T-helper 2 cell treated with Interferon-gamma antibody and Interleukin-4, amounts not matched to agents 5 μg/mL and 100 μg/mL, for 36 hours (primary cell): ENCODE results near the gene GGA2.
"Not testable (repeated sequence)": the region's sequence is repeated elsewhere in the genome, so short reads cannot be mapped to it uniquely, and the experiment has no call there.

Experiments used
- DNase-seq: peaks from one replicate; pipeline ENCODE4 v3.0.0; 2021; ENCODE audit warnings: low spot score
- H3K27ac Mint-ChIP-seq: one replicate; pipeline ENCODE4 v1.8.0; 2021; ENCODE audit warnings: mild to moderate bottlenecking, mixed read lengths
- H3K27me3 Mint-ChIP-seq: one replicate; pipeline ENCODE4 v1.8.0; 2021; ENCODE audit warnings: low read depth, mixed read lengths
- H3K36me3 Mint-ChIP-seq: one replicate; pipeline ENCODE4 v1.8.0; 2021; ENCODE audit warnings: low read depth, mixed read lengths
- H3K4me1 Mint-ChIP-seq: one replicate; pipeline ENCODE4 v1.8.0; 2021; ENCODE audit warnings: low read depth, mixed read lengths
- H3K4me3 Mint-ChIP-seq: one replicate; pipeline ENCODE4 v1.8.0; 2022; ENCODE audit warnings: mild to moderate bottlenecking, moderate library complexity, mixed read lengths
- H3K9me3 Mint-ChIP-seq: one replicate; pipeline ENCODE4 v1.8.0; 2021; ENCODE audit warnings: mixed read lengths

The GGA2 gene, protein sequence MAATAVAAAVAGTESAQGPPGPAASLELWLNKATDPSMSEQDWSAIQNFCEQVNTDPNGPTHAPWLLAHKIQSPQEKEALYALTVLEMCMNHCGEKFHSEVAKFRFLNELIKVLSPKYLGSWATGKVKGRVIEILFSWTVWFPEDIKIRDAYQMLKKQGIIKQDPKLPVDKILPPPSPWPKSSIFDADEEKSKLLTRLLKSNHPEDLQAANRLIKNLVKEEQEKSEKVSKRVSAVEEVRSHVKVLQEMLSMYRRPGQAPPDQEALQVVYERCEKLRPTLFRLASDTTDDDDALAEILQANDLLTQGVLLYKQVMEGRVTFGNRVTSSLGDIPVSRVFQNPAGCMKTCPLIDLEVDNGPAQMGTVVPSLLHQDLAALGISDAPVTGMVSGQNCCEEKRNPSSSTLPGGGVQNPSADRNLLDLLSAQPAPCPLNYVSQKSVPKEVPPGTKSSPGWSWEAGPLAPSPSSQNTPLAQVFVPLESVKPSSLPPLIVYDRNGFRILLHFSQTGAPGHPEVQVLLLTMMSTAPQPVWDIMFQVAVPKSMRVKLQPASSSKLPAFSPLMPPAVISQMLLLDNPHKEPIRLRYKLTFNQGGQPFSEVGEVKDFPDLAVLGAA

GRCh38 chr16:23510164-23510914 is at the start of gene GGA2:
GGA2 (minus strand) TSS chr16:23510494; CDS start chr16:23510411, 83 bp downstream.
- Mint-ChIP-seq H3K4me1 (peaks cover 58% of the 10 kb centered on the region), H3K27ac (peak within 1 kb of the TSS; percentile 95), H3K4me3 (peak within 1 kb of the TSS; percentile 87), H3K9me3 (peaks cover 5% of the 10 kb centered on the region), H3K36me3 (peaks cover 34% of the 10 kb centered on the region), H3K27me3 (no peaks in the 10 kb centered on the region)
- DNase-seq: peak; percentile 79

DNA sequence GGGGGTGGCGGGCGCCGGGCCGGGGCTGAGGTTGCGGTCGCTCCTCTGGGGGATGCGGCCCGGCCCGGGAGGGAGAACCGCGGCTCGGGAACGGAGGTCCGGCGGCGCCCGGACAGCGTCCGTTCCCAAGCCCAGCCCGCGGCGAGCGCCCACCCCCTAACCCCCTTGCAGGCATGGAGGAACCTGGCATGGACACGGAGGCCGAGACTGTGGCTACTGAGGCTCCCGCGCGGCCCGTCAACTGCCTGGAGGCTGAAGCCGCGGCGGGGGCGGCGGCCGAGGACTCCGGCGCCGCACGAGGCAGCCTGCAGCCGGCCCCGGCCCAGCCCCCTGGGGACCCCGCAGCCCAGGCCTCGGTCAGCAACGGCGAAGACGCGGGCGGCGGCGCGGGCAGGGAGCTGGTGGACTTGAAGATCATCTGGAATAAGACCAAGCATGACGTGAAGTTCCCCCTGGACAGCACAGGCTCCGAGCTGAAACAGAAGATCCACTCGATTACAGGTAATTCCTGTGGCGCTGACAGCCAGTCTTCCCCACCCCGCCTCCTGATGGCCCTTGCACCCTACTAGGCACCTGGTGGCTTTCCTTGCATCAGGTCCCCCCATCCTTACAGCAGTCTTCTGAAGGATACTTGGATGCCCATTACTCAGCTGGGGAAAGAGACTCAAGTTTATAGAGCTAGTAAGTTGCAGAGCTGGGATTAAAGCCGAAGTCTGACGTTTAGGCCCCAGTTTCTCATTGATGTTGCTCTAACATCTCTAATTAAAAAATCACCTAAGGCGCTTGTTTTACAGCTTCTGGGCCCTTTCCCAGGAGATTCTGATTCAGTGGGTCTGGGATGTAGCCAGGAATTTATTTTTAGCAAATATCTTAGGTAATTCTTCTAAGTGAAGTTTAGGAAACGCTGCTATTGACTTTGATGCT is 47.7 kb upstream of the GGA2 start:
- peaks cover 23% of the 10 kb centered on the region for H3K4me1 Mint-ChIP-seq
- DNase-seq: no peak
- H3K36me3 Mint-ChIP-seq: peaks cover 31% of the 10 kb centered on the region
- no peaks in the 10 kb centered on the region for H3K9me3 Mint-ChIP-seq
- peak overlapping the region; percentile 90 for H3K4me3 Mint-ChIP-seq
- no peaks in the 10 kb centered on the region for H3K27me3 Mint-ChIP-seq
- peak overlapping the region; percentile 86 for H3K27ac Mint-ChIP-seq

GRCh38 chr16:23556881-23557778 is 46.8 kb upstream of the GGA2 start, which contains the start of the genes EARS2 and UBFD1:
EARS2 (minus strand) TSS chr16:23557350; CDS start chr16:23557343, 7 bp downstream.
UBFD1 (plus strand) TSS chr16:23557727; CDS start chr16:23557743, 16 bp downstream.
- H3K4me3 Mint-ChIP-seq: peak within 1 kb of the TSS; percentile 90
- H3K27me3 Mint-ChIP-seq: no peaks in the 10 kb centered on the region
- H3K4me1 Mint-ChIP-seq: peaks cover 23% of the 10 kb centered on the region
- H3K9me3 Mint-ChIP-seq: no peaks in the 10 kb centered on the region
- H3K27ac Mint-ChIP-seq: peak within 1 kb of the TSS; percentile 86
- H3K36me3 Mint-ChIP-seq: peaks cover 24% of the 10 kb centered on the region
- peak; percentile 99 for DNase-seq

DNA sequence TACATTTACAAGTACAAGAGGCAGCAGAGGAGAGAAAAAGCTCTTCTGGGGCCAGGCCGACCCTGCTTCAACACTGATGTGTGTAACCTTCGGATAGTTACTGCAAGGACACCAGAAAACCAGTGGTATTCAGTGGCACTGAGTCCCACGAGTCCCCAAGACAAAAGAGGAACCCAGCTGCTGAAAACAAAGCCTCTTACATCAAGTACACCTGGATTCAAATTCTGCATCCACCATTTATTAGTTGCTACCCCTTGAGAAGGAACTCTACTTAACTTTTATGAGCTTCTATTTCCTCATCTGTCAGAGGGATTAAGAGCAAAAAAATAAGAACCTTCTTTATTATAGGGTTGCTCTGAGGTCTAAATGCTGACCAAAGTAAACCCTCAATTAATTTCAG is 44.2 kb upstream of the GGA2 start:
- Mint-ChIP-seq H3K27ac (no peak overlapping the region), H3K27me3 (no peaks in the 10 kb centered on the region), H3K36me3 (peaks cover 19% of the 10 kb centered on the region), H3K4me1 (peaks cover 14% of the 10 kb centered on the region), H3K4me3 (no peak overlapping the region), H3K9me3 (no peaks in the 10 kb centered on the region)
- DNase-seq: no peak

GRCh38 chr16:23552161-23552560 is 41.9 kb upstream of the GGA2 start:
- Mint-ChIP-seq H3K27ac (no peak overlapping the region), H3K9me3 (no peaks in the 10 kb centered on the region)

GRCh38 chr16:23549938-23550337 is 39.6 kb upstream of the GGA2 start:
- Mint-ChIP-seq H3K4me3 (no peak overlapping the region), H3K36me3 (peaks cover 23% of the 10 kb centered on the region), H3K9me3 (no peaks in the 10 kb centered on the region), H3K27me3 (no peaks in the 10 kb centered on the region), H3K4me1 (no peaks in the 10 kb centered on the region), H3K27ac (no peak overlapping the region)
- DNase-seq: no peak

More at GRCh38 chr16:23552161-23552560, 41.9 kb upstream of the GGA2 start:
- peaks cover 8% of the 10 kb centered on the region for H3K4me1 Mint-ChIP-seq
- H3K27me3 Mint-ChIP-seq: no peaks in the 10 kb centered on the region
- peaks cover 20% of the 10 kb centered on the region for H3K36me3 Mint-ChIP-seq
- no peak for DNase-seq
- H3K4me3 Mint-ChIP-seq: no peak overlapping the region

- H3K36me3 Mint-ChIP-seq: peaks cover 17% of the 10 kb centered on the region
Observed at GRCh38 chr16:23544436-23544835, 34.1 kb upstream of the GGA2 start.

GRCh38 chr16:23540817-23541178 is 30.5 kb upstream of the GGA2 start:
- H3K27me3 Mint-ChIP-seq, H3K4me1 Mint-ChIP-seq, DNase-seq, H3K27ac Mint-ChIP-seq, H3K4me3 Mint-ChIP-seq, H3K9me3 Mint-ChIP-seq: not testable (repeated sequence)
- H3K36me3 Mint-ChIP-seq: peaks cover 12% of the 10 kb centered on the region

More at GRCh38 chr16:23544436-23544835, 34.1 kb upstream of the GGA2 start:
- Mint-ChIP-seq H3K4me3 (no peak overlapping the region), H3K27ac (no peak overlapping the region), H3K27me3 (no peaks in the 10 kb centered on the region), H3K4me1 (no peaks in the 10 kb centered on the region), H3K9me3 (no peaks in the 10 kb centered on the region)
- no peak for DNase-seq

GRCh38 chr16:23539984-23540816 is 29.9 kb upstream of the GGA2 start:
- Mint-ChIP-seq H3K9me3 (no peaks in the 10 kb centered on the region), H3K36me3 (peaks cover 12% of the 10 kb centered on the region), H3K4me3 (no peak overlapping the region), H3K27ac (no peak overlapping the region), H3K4me1 (no peaks in the 10 kb centered on the region), H3K27me3 (no peaks in the 10 kb centered on the region)
- DNase-seq: no peak

DNA sequence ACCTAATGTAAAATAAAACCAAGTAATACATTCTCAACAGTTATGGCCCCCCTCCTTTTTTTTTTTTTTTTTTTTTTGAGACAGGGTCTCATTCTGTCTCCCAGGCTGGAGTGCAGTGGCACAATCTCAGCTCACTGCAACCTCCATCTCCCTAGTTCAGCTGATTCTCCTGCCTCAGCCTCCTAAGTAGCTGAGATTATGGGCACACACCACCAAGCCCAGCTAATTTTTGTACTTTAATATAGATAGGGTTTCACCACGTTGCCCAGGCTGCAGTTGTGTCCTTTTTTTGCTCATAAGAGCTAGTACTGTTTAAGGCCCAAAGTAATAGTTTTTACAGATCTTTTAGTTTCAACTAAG is 28.6 kb upstream of the GGA2 start:
- no peak overlapping the region for H3K4me3 Mint-ChIP-seq
- no peaks in the 10 kb centered on the region for H3K9me3 Mint-ChIP-seq
- no peaks in the 10 kb centered on the region for H3K4me1 Mint-ChIP-seq
- no peak for DNase-seq
- peaks cover 18% of the 10 kb centered on the region for H3K36me3 Mint-ChIP-seq
- H3K27me3 Mint-ChIP-seq: no peaks in the 10 kb centered on the region
- H3K27ac Mint-ChIP-seq: no peak overlapping the region

GRCh38 chr16:23537390-23537789 is 27.1 kb upstream of the GGA2 start:
- no peak for DNase-seq
- Mint-ChIP-seq H3K4me3 (no peak overlapping the region), H3K27me3 (no peaks in the 10 kb centered on the region), H3K9me3 (no peaks in the 10 kb centered on the region), H3K4me1 (no peaks in the 10 kb centered on the region), H3K27ac (no peak overlapping the region), H3K36me3 (peaks cover 24% of the 10 kb centered on the region)

DNA sequence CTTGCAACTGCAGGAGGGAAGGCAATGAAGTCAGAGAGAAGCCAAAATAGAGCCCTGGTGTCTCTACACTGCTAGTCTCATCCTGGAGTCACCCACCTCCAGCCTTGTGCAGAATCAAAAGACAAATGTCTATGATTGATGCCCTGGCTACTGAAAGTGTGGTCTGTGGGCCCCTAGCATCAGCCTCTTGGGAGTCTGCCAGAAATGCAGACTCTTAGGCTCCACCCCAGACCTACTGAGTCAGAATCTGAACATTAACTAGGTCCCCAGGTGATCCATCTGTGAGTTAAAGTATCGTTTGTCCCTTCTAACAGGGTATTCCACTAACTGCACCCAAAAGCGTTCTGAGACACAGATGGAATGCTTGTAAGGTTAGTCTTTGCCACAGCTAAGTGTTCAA is 25.6 kb upstream of the GGA2 start:
- DNase-seq: no peak

More for the DNA sequence above, 25.6 kb upstream of the GGA2 start:
- Mint-ChIP-seq H3K4me3 (no peak overlapping the region), H3K4me1 (no peaks in the 10 kb centered on the region), H3K9me3 (no peaks in the 10 kb centered on the region), H3K27ac (no peak overlapping the region), H3K27me3 (no peaks in the 10 kb centered on the region), H3K36me3 (peaks cover 20% of the 10 kb centered on the region)
